GM18508 (cell line): ENCODE data around the gene GDPD5.

ENCODE experiments used
- ATAC-seq: cut with Tn5 transposase; IDR thresholded peaks from one replicate; pipeline ENCODE4 v1.9.1; 2021; ENCODE audit warnings: moderate number of reproducible peaks; ENCODE audit not compliant: insufficient read depth, unreplicated experiment

Gene GDPD5

GRCh38 chr11:75475767-75476650 lies 49.7 kb downstream of the GDPD5 start:
- ATAC-seq: no peak

- no peak for ATAC-seq
These were observed 50.6 kb downstream of the GDPD5 start for GRCh38 chr11:75474878-75475766.

GRCh38 chr11:75474240-75474639 lies 51.5 kb downstream of the GDPD5 start:
- ATAC-seq: no peak

GRCh38 chr11:75473684-75474083 lies 52.1 kb downstream of the GDPD5 start:
- no peak for ATAC-seq

- no peak for ATAC-seq
These were observed 53.5 kb downstream of the GDPD5 start for GRCh38 chr11:75472081-75472732.

- ATAC-seq: no peak
These were observed 54.4 kb downstream of the GDPD5 start for GRCh38 chr11:75471176-75471973.

- ATAC-seq: no peak
These were observed 55.2 kb downstream of the GDPD5 start for GRCh38 chr11:75470476-75471080.

GRCh38 chr11:75469785-75470405 lies 55.8 kb downstream of the GDPD5 start:
- no peak for ATAC-seq

GRCh38 chr11:75468534-75469340 lies 57.0 kb downstream of the GDPD5 start:
- no peak for ATAC-seq

GRCh38 chr11:75467881-75468280 lies 57.9 kb downstream of the GDPD5 start:
- no peak for ATAC-seq

- no peak for ATAC-seq
These were observed 58.4 kb downstream of the GDPD5 start for GRCh38 chr11:75467311-75467710.

- ATAC-seq: no peak
These were observed 59.8 kb downstream of the GDPD5 start for GRCh38 chr11:75465701-75466531.

- no peak for ATAC-seq
These were observed 62.5 kb downstream of the GDPD5 start for GRCh38 chr11:75463106-75463774.

GRCh38 chr11:75462117-75462653 lies 63.6 kb downstream of the GDPD5 start:
- no peak for ATAC-seq

GRCh38 chr11:75461151-75461550 lies 64.6 kb downstream of the GDPD5 start:
- ATAC-seq: no peak

- no peak for ATAC-seq
These were observed 69.1 kb downstream of the GDPD5 start for GRCh38 chr11:75456596-75457183.
